Measurements from ENCODE around the gene CAMK1G.
A peak's percentile ranks its signal among the peaks of the same experiment; 100 is the strongest.

CAMK1G gene

GRCh38 chr1:209643285-209644020, 59.9 kb downstream of the CAMK1G start:
- DNase-seq, result no peak

- DNase-seq, result no peak
Observed at GRCh38 chr1:209645574-209646452, 62.3 kb downstream of the CAMK1G start.

- no peak for DNase-seq
Observed at GRCh38 chr1:209646558-209646957, 63.0 kb downstream of the CAMK1G start.

- DNase-seq, result no peak
Observed at GRCh38 chr1:209647156-209647555, 63.6 kb downstream of the CAMK1G start.

GRCh38 chr1:209648346-209648745, 64.8 kb downstream of the CAMK1G start:
- no peak for DNase-seq

- DNase-seq, result no peak
Observed at GRCh38 chr1:209648931-209649776, 65.6 kb downstream of the CAMK1G start.

- DNase-seq, result no peak
Observed at GRCh38 chr1:209650454-209650853, 66.9 kb downstream of the CAMK1G start.

GRCh38 chr1:209651138-209651587, 67.6 kb downstream of the CAMK1G start:
- no peak for DNase-seq

GRCh38 chr1:209652121-209652735, 68.7 kb downstream of the CAMK1G start, which contains the start of gene LAMB3:
Gene LAMB3, minus strand, starts transcription at chr1:209652425. Its CDS starts 1,481 bp downstream, at chr1:209650944.
- DNase-seq, result no peak

- DNase-seq, result peak; percentile 34
Observed at GRCh38 chr1:209652873-209653401, 69.4 kb downstream of the CAMK1G start.

- peak; percentile 41 for DNase-seq
Observed at GRCh38 chr1:209653915-209654351, 70.4 kb downstream of the CAMK1G start.

GRCh38 chr1:209655411-209656231, 72.1 kb downstream of the CAMK1G start:
- no peak for DNase-seq

GRCh38 chr1:209657140-209657879, 73.8 kb downstream of the CAMK1G start:
- DNase-seq, result no peak

- no peak for DNase-seq
Observed at GRCh38 chr1:209657918-209658317, 74.4 kb downstream of the CAMK1G start.

GRCh38 chr1:209659909-209660308, 76.4 kb downstream of the CAMK1G start:
- DNase-seq, result no peak

GRCh38 chr1:209661071-209661470, 77.6 kb downstream of the CAMK1G start:
- no peak for DNase-seq

- DNase-seq, result no peak
Observed at GRCh38 chr1:209662879-209663327, 79.4 kb downstream of the CAMK1G start.
